Measurements from ENCODE around the gene PNMA8B.
A peak's percentile ranks its signal among the peaks of the same experiment; 100 is the strongest.
"Not testable (repeated sequence)": the region's sequence is repeated elsewhere in the genome, so short reads cannot be mapped to it uniquely, and the experiment has no call there.

The PNMA8B gene, protein sequence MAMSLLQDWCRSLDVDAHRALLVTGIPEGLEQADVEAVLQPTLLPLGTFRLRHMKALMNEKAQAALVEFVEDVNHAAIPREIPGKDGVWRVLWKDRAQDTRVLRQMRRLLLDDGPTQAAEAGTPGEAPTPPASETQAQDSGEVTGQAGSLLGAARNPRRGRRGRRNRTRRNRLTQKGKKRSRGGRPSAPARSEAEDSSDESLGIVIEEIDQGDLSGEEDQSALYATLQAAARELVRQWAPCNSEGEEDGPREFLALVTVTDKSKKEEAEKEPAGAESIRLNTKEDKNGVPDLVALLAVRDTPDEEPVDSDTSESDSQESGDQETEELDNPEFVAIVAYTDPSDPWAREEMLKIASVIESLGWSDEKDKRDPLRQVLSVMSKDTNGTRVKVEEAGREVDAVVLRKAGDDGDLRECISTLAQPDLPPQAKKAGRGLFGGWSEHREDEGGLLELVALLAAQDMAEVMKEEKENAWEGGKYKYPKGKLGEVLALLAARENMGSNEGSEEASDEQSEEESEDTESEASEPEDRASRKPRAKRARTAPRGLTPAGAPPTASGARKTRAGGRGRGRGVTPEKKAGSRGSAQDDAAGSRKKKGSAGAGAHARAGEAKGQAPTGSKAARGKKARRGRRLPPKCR

DNA sequence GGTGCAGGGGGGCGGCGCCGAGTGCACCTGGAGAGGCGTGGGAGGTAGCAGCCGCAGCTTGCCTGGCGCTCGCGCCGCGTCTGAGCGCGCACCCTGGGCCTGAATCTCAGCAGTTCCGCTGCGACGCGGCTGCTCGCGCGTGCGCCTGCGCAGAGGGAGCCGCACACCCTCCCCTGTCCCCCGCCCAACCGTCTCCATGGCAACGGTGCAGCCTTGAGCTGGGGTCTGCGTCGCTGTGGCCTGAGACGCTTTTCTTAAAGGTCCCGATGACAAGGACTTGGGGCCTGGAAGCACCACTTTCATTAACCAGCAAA lies at the start of gene PNMA8B:
Gene PNMA8B, minus strand, starts transcription at position 82 of the 314 bp plus-strand sequence. CDS start 402 bp downstream, outside the sequence.
- DNase-seq (ENCODE audit: low read depth), result peak; percentile 65

GRCh38 chr19:46544651-46545050 lies 49.0 kb upstream of the PNMA8B start:
- DNase-seq (ENCODE audit: low read depth), result no peak

GRCh38 chr19:46542428-46543230 lies 47.0 kb upstream of the PNMA8B start:
- DNase-seq (ENCODE audit: low read depth), result peak; percentile 86

DNA sequence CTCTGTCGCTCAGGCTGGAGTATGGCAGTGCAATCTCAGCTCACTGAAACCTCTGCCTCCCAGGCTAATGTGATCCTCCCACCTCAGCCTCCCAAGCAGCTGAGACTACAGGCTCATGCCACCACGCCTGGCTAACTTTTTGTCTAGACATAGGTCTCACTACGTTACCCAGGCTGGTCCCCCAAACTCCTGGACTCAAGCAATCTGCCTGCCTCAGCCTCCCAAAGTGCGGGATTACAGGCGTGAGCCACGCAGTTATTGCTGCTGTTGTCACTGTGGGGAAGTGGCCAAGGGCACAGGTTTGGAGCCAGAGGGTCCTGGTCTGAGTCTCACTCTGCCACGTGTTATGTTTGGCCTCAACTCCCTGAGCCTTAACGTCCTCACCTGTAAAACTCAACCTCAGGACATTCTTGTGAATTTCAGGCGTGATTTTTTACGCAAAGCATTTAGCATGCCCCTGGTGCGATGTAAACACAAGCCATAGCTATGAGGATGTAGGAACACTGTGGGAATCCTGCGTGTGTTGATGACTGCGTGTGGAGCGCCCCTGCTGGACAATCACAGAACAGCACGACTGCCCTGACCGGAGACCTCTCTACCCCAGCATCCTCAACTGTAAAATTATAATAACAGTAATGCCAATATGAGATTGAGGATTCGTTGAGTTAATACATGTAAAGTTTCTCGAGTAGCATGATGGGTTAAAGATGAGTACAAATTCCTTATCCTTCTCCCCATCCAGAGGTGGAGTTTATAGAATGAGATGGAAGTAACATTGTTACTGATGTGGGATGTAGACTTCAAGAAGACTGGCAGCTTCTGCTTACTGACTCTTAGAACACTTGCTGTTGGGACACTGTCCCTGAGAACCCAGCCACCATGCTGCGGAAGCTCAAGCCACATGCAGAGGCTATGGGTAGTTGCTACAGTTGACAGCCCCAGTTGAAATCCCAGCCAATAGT lies 41.8 kb upstream of the PNMA8B start:
- DNase-seq (ENCODE audit: low read depth), result peak; percentile 43

DNA sequence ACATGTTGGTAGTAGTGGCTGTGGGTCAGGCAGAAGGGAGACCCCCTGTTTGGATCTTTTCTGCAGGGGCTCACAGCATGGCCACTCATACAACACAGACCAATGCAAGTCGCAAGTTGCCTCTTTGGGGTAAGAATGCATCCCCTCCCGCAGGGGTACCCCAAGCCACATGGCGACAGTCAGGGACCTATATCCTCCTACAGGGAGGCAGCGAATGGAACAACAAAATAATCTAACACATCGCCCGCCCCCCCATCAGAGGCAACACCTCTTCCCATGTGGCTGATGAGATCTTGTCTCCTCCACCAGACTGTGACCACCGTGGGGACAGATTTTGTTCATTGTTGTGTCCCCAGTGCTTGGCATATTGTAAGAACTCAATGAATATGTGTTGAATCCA lies 40.7 kb upstream of the PNMA8B start:
- DNase-seq (ENCODE audit: low read depth), result no peak

DNA sequence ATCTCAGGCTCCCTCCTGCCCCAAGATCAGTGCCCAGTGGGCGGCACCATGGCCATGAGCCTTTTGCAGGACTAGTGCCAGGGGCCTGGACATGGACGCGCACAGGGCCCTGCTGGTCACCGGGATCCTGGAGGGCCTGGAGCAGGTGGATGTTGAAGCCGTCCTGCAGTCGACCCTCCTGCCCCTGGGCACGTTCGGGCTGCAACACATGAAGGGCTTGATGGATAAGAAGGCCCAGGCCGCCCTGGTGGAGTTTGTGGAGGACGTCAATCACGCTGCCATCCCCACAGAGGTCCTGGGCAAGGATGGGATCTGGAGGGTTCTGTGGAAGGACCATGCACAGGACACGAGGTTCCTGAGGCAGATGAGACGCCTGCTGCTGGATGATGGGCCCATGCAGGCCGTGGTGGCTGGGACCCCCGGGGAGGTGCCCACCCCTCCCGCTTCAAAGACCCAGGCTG lies 38.0 kb upstream of the PNMA8B start:
- no peak for DNase-seq (ENCODE audit: low read depth)

GRCh38 chr19:46533078-46533620 lies 37.5 kb upstream of the PNMA8B start:
- DNase-seq (ENCODE audit: low read depth), result no peak

GRCh38 chr19:46530636-46531035 lies 35.0 kb upstream of the PNMA8B start:
- DNase-seq (ENCODE audit: low read depth), result no peak

- peak; percentile 45 for DNase-seq (ENCODE audit: low read depth)
These were observed 34.2 kb upstream of the PNMA8B start for GRCh38 chr19:46529622-46530451.

DNA sequence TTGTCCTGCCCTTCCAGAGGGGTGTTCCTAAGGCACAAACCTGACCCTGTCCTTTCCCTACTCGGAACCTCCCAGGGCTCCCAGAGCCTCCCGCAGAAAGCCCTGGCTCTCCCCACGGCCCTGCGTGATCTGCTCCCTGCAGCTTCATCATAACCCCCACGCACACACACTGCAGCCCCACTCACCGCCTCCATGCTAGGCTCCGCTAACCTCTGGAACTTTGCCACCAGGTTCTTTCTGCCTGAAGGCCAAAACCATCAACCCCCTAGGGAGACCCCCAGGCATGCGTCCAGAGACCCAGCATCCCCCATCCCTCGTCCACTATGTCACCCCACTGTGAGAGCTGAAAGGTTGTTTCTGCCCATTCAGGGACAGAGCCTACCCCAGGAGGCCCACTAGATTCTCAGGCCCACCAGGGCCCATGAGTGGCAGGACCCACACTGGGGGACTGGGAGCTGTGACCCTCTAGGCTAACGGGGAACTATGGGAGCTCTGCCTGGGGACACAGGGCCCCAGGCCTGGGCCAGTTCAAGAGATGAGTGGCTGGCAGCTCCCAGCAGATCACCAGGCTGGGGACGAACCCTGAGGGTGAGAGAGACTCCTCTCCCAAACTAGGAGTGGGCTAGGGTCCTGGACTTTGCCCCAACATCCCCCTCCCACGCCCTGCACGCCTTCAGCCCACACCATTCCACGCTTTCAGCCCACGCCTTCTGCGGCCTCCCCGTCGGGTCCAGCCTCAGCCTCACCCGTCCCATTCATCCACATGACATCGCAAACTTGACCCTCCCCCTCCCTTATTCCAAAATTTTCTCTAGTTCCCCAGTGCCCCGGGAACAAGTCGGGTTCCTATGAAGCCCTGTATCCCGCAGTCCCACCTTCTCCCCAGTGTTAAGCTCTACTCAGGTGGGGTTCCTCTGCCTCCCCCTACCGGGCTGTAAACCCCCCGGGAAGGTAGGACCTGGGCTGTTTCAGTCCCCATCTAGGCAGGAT lies 33.2 kb upstream of the PNMA8B start:
- DNase-seq (ENCODE audit: low read depth), result no peak

DNA sequence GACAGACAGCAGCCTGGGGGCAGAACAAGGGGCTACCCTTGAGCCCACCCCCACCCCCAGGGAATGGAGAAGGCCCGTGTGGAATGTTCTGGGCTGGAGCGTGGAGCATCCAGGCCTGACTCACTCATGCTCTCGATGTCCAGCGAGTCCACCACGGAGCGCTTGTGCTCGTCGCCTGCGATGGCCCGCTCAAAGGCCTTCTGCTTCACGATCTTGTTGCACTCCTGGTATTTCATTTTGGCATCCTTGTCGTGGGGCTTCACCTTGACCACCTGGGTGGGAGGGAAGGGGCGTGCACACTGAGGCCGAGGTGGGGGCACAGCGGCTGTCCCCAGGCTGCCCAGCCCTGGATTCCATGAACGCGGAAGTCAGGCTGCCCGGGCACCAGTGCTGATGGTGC lies 31.1 kb upstream of the PNMA8B start:
- DNase-seq (ENCODE audit: low read depth), result not testable (repeated sequence)

GRCh38 chr19:46524308-46524707 lies 28.6 kb upstream of the PNMA8B start:
- no peak for DNase-seq (ENCODE audit: low read depth)

DNA sequence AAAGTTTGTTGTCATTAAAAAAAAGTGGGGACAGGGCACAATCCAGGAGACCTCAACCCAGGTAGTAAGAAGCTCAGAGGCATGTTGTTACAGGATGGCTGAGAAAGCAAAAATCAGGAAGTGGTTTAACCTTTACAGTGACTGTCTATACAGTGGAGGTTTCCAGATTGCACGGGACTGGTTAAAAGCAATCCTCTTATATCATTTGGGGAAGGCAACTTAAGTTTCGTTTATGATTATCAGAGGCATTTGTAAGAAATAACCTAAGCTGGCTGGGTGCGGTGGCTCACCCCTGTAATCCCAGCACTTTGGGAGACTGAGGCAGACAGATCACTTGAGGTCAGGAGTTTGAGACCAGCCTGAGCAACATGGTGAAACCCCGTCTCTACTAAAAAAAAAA lies 27.3 kb upstream of the PNMA8B start:
- DNase-seq (ENCODE audit: low read depth), result not testable (repeated sequence)

- no peak for DNase-seq (ENCODE audit: low read depth)
These were observed 25.7 kb upstream of the PNMA8B start for GRCh38 chr19:46521241-46521868.

DNA sequence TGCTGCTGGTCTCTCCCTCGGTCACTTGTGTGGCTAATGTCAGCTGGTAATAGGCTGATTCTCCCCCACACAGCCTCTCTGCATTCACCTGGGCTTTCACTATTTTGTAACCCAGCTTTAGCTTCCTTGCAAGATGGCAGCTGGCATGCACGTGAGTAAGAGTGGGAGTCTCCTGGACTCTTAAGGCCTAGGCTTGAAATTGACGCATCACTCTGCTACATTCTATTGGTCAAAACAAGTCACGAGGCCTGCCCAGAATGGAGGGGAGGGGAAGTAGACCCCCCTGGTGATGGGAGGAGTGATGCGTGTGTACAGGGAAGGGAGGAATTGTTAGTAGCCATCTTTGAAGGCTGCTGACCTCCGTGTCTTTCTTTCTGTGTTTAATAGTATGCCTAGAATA lies 24.9 kb upstream of the PNMA8B start:
- no peak for DNase-seq (ENCODE audit: low read depth)

- DNase-seq (ENCODE audit: low read depth), result no peak
These were observed 21.8 kb upstream of the PNMA8B start for GRCh38 chr19:46517471-46517870.

DNA sequence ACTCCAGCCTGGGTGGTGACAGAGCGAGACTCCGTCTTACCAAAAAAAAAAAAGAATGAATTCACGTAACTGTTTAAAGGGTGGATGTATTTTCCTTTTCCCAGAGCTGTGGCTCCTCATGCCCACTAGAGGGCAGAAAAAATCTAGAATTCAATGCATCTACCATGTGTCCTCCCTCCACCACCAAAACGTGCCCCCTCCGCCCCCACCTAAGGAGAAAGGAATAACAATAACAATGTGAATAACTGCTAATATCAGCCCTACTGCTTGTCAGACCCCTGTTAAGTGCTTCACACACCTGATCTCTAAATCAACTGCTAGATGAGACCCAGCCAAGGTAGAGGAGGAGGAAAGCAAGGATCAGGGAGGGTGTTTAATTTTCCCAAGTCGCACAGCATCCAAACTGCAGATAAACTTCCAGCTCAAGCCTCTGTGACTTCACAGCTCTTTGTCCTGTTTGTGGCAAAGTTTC lies 20.2 kb upstream of the PNMA8B start:
- peak; percentile 47 for DNase-seq (ENCODE audit: low read depth)

DNA sequence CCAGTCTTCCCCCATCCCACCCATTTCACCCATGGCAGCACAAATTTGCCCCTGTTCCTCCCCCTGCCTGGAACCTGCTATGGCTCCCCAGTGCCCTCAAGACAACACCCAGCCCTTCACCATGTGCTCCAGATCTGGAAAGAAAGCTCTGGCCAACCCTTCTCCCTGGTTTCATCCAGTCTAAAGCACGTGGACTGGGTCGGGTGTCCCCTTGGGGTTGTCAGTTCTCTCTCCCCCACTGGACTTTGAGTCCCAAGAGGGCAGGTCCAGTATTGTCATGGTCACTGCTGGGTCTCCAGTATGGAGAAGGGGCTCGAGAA lies 19.6 kb upstream of the PNMA8B start:
- no peak for DNase-seq (ENCODE audit: low read depth)

Data from iris pigment epithelial cell (primary cell).